ENCODE data around the gene ATG9B. TPM values are rescaled to one million over a fixed set of nuclear protein-coding genes. Genes with fewer than 3 reads are reported as not detected.

Gene ATG9B
- total and polyA plus RNA-seq, 2 donors (not counting 3 experiments of a cell fraction or from before 2014, with no cell fraction given) = 0.04 TPM; not detected in 1

- peaks cover 34% of the 10 kb centered on the region for H3K79me2 ChIP-seq (ENCODE audit: control insufficient read depth, insufficient read depth, low read length)
- peak; percentile 35 for DNase-seq (ENCODE audit: low read depth, low spot score)
- peak overlapping the region; percentile 81 for H3K27ac ChIP-seq (ENCODE audit: insufficient read depth, low read depth, low read length)
- BruUV-seq (replicated peaks) = no TSS peak
- peak overlapping the region in 2 of 3 experiments; percentile 66 to 69 for H3K4me3 ChIP-seq (replicated peaks in 1 of 3; ENCODE audit: insufficient read depth in 1 of 3, low read depth in 1 of 3, low read length in 3 of 3)
- no peaks in the 10 kb centered on the region for H3K27me3 ChIP-seq (ENCODE audit: control insufficient read depth in 2 of 2, insufficient read depth in 2 of 2, low read length in 2 of 2)
- peaks cover 0 to 5% of the 10 kb centered on the region in 2 experiments for H3K36me3 ChIP-seq (ENCODE audit: control insufficient read depth in 2 of 2, extremely low read depth in 1 of 2, insufficient read depth in 2 of 2, low read length in 2 of 2)
- FAIRE-seq = no peak
- H2AFZ ChIP-seq (ENCODE audit: low read depth, low read length) = peak overlapping the region; percentile 53
- intact Hi-C loops (cut with micrococcal nuclease) (loop anchor here (1.0 to 2.0 kb wide), 5 partner anchors 20 to 70 kb away; partner anchors contain the start of genes ABCB8 and FASTK), dilution Hi-C loops (cut with MboI; ENCODE audit: extremely low pct_ligation_motif_present, low sequenced_read_pairs) (no loop called here)
- peak overlapping the region; percentile 44 for H3K4me2 ChIP-seq (ENCODE audit: insufficient read depth, low read length)
- no peaks in the 10 kb centered on the region for H3K9me3 ChIP-seq (replicated peaks; ENCODE audit: control insufficient read depth, insufficient read depth, low read length)
- H3K4me1 ChIP-seq (ENCODE audit: control insufficient read depth, extremely low read depth, insufficient read depth, low read length) = peaks cover 29% of the 10 kb centered on the region
- H3K9ac ChIP-seq (replicated peaks; ENCODE audit: extremely low read depth, insufficient read depth, low read length) = peak overlapping the region; percentile 57
- no peaks in the 10 kb centered on the region for H3K9me1 ChIP-seq (replicated peaks; ENCODE audit: control insufficient read depth, extremely low read depth, insufficient read depth, low read length)
- ChIA-PET CTCF (interaction anchor here (0.9 to 2.8 kb wide), 6 partner anchors 12 to 97 kb away, joined by 3 to 11 read pairs (median 4); partner anchors contain the start of genes ABCB8 and FASTK), POLR2A (interaction anchor here (1.5 kb wide), 1 partner anchor 20 kb away, joined by 4 read pairs; no protein-coding TSS in a partner anchor)
- TF ChIP-seq GATA2 (IDR thresholded peaks at IDR 0.05; ENCODE audit: insufficient read depth, insufficient read length, low read depth, low read length) (no peak), POLR2AphosphoS5 (IDR thresholded peaks at IDR 0.05; ENCODE audit: insufficient read depth, low read depth, low read length) (no peak), EZH2 (IDR thresholded peaks at IDR 0.05; ENCODE audit: borderline replicate concordance, low read depth, low read length, severe bottlenecking) (no peak), JUN (IDR thresholded peaks at IDR 0.05; ENCODE audit: borderline replicate concordance, insufficient read depth, insufficient read length, low read depth) (no peak), CTCF (IDR thresholded peaks at IDR 0.05; ENCODE audit: extremely low read depth in 1 of 2, insufficient read depth in 1 of 2, low read depth in 1 of 2, low read length in 2 of 2) (no peak), MYC (IDR thresholded peaks at IDR 0.05; ENCODE audit: low read depth, low read length) (no peak), POLR2A (IDR thresholded peaks at IDR 0.05; ENCODE audit: low read depth, low read length) (no peak), FOS (IDR thresholded peaks at IDR 0.05; ENCODE audit: borderline replicate concordance, insufficient read depth, low read length) (no peak)
- TF ChIP-seq, protein P1, sequence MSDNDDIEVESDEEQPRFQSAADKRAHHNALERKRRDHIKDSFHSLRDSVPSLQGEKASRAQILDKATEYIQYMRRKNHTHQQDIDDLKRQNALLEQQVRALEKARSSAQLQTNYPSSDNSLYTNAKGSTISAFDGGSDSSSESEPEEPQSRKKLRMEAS (IDR thresholded peaks at IDR 0.05; ENCODE audit: insufficient read depth, insufficient read length) = no peak
- no peaks in the 10 kb centered on the region for H4K20me1 ChIP-seq (replicated peaks; ENCODE audit: control insufficient read depth, extremely low read depth, insufficient read depth, low read length)
Observed at GRCh38 chr7:151058781-151059366, 34.6 kb upstream of the ATG9B start.
